GM12864 (cell line): ENCODE measurements around the gene PPP2R5A.

Source experiments
- DNase-seq: peaks from one replicate; pipeline ENCODE4 v3.0.0-alpha.2; 2011; ENCODE audit warnings: low read depth
- H3K4me3 ChIP-seq: 2 replicates; pipeline ENCODE4 v1.5.1; 2011; ENCODE audit warnings: mild to moderate bottlenecking, low read depth, low read length, control low read depth
- CTCF ChIP-seq: IDR thresholded peaks from 2 replicates; pipeline ENCODE4 v1.5.1; 2011; ENCODE audit warnings: low read depth, mild to moderate bottlenecking, moderate library complexity, low read length, control low read depth, inconsistent platforms; ENCODE audit errors: missing control alignments

PPP2R5A gene

GRCh38 chr1:212267017-212267416, 18.2 kb upstream of the PPP2R5A start:
- no peak for DNase-seq
- no peak for TF ChIP-seq CTCF
- H3K4me3 ChIP-seq, result no peak overlapping the region

GRCh38 chr1:212267460-212267859, 17.8 kb upstream of the PPP2R5A start:
- no peak for DNase-seq
- TF ChIP-seq CTCF, result no peak
- no peak overlapping the region for H3K4me3 ChIP-seq

- no peak for TF ChIP-seq CTCF
- no peak overlapping the region for H3K4me3 ChIP-seq
- DNase-seq, result no peak
Measured at GRCh38 chr1:212269306-212269705, 15.9 kb upstream of the PPP2R5A start.

GRCh38 chr1:212270564-212270963, 14.6 kb upstream of the PPP2R5A start:
- no peak for DNase-seq
- no peak for TF ChIP-seq CTCF
- H3K4me3 ChIP-seq, result no peak overlapping the region

- H3K4me3 ChIP-seq, result no peak overlapping the region
- TF ChIP-seq CTCF, result no peak
Measured at GRCh38 chr1:212271234-212271633, 14.0 kb upstream of the PPP2R5A start.

GRCh38 chr1:212271823-212272485, 13.3 kb upstream of the PPP2R5A start:
- no peak for TF ChIP-seq CTCF
- no peak for DNase-seq
- H3K4me3 ChIP-seq, result no peak overlapping the region

More at GRCh38 chr1:212271234-212271633, 14.0 kb upstream of the PPP2R5A start:
- DNase-seq, result no peak

- H3K4me3 ChIP-seq, result no peak overlapping the region
- TF ChIP-seq CTCF, result no peak
- DNase-seq, result no peak
Measured at GRCh38 chr1:212281590-212281989, 3.6 kb upstream of the PPP2R5A start.
